22Rv1 (cell line): Measurements from ENCODE around the gene MRRF.

Source experiments
- CTCF ChIP-seq: fragments of 450-650 bp; IDR thresholded peaks from 2 replicates; pipeline ENCODE4 v1.5.1; 2017; ENCODE audit warnings: mild to moderate bottlenecking
- ZFX ChIP-seq: fragments of 450-650 bp; IDR thresholded peaks from 2 replicates; pipeline ENCODE4 v1.6.1; 2017; ENCODE audit warnings: antibody characterized with exemption, borderline replicate concordance

DNA sequence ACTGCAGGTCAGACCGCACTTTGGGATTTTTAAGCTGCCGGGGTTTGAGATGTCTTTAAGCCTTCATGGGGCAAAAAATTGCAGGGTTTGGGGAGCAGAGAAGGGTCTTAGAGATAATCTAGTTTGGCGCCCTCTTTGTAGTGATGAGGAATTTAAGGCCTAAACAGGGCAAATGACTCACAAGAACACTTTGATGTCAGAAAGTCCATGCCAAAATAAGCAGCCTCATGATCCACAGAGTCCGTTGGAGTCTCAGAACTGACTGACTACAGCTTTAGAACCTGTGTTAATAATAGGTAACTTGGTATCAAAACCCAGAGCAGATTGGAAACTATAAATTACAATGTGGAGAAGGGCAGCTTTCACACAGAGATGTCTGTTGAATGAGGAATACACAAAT, 70.2 kb downstream of the MRRF start:
- TF ChIP-seq CTCF = no peak
- no peak for TF ChIP-seq ZFX
